Left ventricle myocardium inferior (tissue), 1 donor: ENCODE measurements around the gene CISTR. TPM values are rescaled to one million over a fixed set of nuclear protein-coding genes. Genes with fewer than 3 reads are reported as not detected.

Source experiments
- DNase-seq: peaks from one replicate; pipeline ENCODE4 v3.0.0-alpha.2; 2020
- H3K27ac ChIP-seq: fragments of 200-600 bp; replicated peaks from 2 replicates; pipeline ENCODE4 v1.8.0; 2021
- H3K27me3 ChIP-seq: fragments of 200-600 bp; 2 replicates; pipeline ENCODE4 v1.8.0; 2021; ENCODE audit warnings: low read depth
- H3K36me3 ChIP-seq: fragments of 200-600 bp; 2 replicates; pipeline ENCODE4 v1.8.0; 2021
- H3K4me1 ChIP-seq: fragments of 200-600 bp; 2 replicates; pipeline ENCODE4 v1.8.0; 2021
- H3K4me3 ChIP-seq: fragments of 200-600 bp; 2 replicates; pipeline ENCODE4 v1.8.0; 2021; ENCODE audit warnings: mild to moderate bottlenecking, moderate library complexity
- H3K9me3 ChIP-seq: fragments of 200-600 bp; replicated peaks from 2 replicates; pipeline ENCODE4 v1.8.0; 2021
- intact Hi-C: fragments of 100-400 bp; cut with micrococcal nuclease; formaldehyde crosslinking; loops from one replicate; pipeline ENCODE4 v1.11.0; 2022
- total RNA-seq: library from RNA; stranded (reverse); fragmentation: NEBNext Ultra II Directional; extraction: Animal tissue kit (Norgen Biotek cat#: 25700); gene quantifications from one replicate; pipeline ENCODE4 v1.2.1, GENCODE V29; 2021
- TF ChIP-seq, protein P1 (sequence below): fragments of 200-600 bp; IDR thresholded peaks from 2 replicates; pipeline ENCODE4 v1.8.0; 2021; ENCODE audit warnings: antibody characterized with exemption, mild to moderate bottlenecking, borderline replicate concordance
- donor health status: DM: no; HTN: yes; CAD: no; lungs with severe emphysema.

CISTR gene
- total RNA-seq, 1 donor from 2014 or later, result 2.1 TPM

DNA sequence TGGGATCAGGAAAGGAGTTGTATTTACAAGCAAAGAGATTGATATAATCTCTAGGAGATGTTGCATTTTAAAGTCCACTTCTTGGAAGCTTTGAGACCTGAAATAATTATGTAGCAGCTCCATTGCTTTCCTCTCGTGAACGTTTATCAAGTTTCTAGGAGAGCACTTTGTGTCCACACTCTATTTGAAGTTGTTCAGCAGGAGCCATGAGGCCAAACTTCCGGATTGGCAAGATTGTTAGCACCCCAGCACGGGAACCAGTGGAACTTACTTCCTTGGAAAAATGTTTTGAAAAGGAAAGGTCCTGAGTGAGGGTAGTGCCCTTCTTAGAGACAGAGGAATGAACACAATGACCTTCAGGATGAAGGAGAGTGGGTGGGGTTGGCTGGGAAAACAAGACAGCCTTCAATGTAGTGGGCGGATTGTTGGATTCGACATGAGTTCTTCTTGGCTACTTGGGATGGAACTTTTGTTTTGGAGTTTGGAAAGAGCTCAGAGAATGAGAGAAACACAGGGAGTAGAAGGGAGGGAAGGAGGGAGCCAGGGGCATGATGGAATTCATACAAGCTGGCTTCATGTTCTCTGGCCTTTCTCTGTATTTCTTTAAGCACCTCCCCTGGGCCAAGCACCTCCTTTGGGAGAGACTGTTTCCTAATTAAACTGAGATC is 23.8 kb upstream of the CISTR start:
- Histone ChIP-seq H3K4me3 (no peak overlapping the region), H3K36me3 (no peaks in the 10 kb centered on the region), H3K27me3 (peaks cover 67% of the 10 kb centered on the region), H3K4me1 (peaks cover 7% of the 10 kb centered on the region), H3K27ac (peak overlapping the region; percentile 64), H3K9me3 (no peaks in the 10 kb centered on the region)
- intact Hi-C loops, result no loop called here
- TF ChIP-seq, protein P1, sequence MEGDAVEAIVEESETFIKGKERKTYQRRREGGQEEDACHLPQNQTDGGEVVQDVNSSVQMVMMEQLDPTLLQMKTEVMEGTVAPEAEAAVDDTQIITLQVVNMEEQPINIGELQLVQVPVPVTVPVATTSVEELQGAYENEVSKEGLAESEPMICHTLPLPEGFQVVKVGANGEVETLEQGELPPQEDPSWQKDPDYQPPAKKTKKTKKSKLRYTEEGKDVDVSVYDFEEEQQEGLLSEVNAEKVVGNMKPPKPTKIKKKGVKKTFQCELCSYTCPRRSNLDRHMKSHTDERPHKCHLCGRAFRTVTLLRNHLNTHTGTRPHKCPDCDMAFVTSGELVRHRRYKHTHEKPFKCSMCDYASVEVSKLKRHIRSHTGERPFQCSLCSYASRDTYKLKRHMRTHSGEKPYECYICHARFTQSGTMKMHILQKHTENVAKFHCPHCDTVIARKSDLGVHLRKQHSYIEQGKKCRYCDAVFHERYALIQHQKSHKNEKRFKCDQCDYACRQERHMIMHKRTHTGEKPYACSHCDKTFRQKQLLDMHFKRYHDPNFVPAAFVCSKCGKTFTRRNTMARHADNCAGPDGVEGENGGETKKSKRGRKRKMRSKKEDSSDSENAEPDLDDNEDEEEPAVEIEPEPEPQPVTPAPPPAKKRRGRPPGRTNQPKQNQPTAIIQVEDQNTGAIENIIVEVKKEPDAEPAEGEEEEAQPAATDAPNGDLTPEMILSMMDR, result no peak
- peak; percentile 24 for DNase-seq

GRCh38 chr12:53770281-53770680 is 18.5 kb upstream of the CISTR start:
- Histone ChIP-seq H3K36me3 (no peaks in the 10 kb centered on the region), H3K27ac (no peak overlapping the region), H3K27me3 (peaks cover 84% of the 10 kb centered on the region), H3K4me3 (no peak overlapping the region), H3K4me1 (no peaks in the 10 kb centered on the region), H3K9me3 (no peaks in the 10 kb centered on the region)
- TF ChIP-seq, protein P1, result no peak
- intact Hi-C loops, result no loop called here
- no peak for DNase-seq

DNA sequence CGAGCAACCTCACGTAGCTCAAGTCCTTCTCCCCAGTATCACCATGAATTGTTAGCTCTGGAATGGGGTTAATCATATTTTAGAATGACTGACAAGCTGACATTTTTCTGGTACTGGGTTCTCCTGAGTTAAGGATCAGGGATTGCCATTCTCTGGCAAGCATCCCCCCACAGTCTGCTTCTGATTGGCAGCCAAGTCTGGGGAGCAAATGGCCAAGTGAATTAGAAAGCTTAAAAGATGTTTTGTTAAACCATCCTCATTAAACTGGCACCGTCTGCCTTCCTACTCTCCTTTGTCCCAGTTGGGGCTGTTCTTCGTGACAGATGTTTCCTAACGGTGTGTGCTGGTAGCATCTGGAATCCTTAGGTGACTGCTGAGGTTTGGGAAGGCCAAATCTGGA is 17.2 kb upstream of the CISTR start:
- TF ChIP-seq, protein P1, result no peak
- H3K4me1 ChIP-seq, result no peaks in the 10 kb centered on the region
- DNase-seq, result no peak
- peaks cover 92% of the 10 kb centered on the region for H3K27me3 ChIP-seq
- no peak overlapping the region for H3K4me3 ChIP-seq
- intact Hi-C loops, result no loop called here
- no peaks in the 10 kb centered on the region for H3K9me3 ChIP-seq
- H3K36me3 ChIP-seq, result no peaks in the 10 kb centered on the region
- no peak overlapping the region for H3K27ac ChIP-seq

DNA sequence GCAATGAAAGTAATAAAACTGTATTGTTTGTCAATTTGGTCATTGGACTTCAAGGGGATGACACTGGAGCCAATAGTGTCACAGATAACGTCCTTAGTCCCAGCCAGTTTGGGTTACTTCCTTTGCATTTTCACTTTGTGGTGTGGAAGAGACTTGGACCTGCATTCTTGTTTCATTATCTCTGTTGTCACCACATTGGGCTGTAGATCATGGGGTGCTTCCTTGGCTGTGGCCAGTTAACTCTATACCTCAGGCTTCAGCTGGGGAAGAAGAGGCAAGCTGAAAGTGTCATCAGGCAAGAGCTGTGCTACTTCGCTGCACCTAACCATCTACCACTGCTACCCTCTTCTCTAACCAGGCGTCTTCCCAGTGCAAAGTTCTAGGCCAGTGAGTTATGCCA is 15.1 kb upstream of the CISTR start:
- Histone ChIP-seq H3K4me3 (no peak overlapping the region), H3K36me3 (no peaks in the 10 kb centered on the region), H3K27ac (no peak overlapping the region), H3K9me3 (no peaks in the 10 kb centered on the region), H3K27me3 (peaks cover 87% of the 10 kb centered on the region), H3K4me1 (no peaks in the 10 kb centered on the region)
- no peak for DNase-seq
- intact Hi-C loops, result no loop called here
- TF ChIP-seq, protein P1, result no peak

DNA sequence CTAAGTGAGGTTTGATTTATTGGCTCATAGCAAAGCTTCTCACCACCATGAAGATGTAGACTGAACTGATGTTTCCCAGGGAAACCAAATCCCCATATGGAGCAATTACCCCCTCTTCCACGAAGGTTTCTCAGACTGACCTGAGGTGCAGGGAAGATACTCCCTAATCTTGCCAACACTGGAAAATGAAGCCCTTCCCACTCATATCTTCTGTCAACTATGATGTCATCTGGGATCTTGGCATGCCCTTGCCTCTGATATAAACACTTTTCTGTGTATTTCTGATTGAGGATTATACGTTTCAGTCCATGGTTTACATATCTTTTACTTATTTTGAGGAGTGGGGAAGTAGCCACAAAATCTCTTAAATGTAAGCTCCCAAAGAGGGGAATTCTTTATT is 14.1 kb upstream of the CISTR start:
- H3K36me3 ChIP-seq, result no peaks in the 10 kb centered on the region
- H3K27me3 ChIP-seq, result peaks cover 87% of the 10 kb centered on the region
- no peaks in the 10 kb centered on the region for H3K9me3 ChIP-seq
- TF ChIP-seq, protein P1, result no peak
- no peak overlapping the region for H3K4me3 ChIP-seq
- H3K4me1 ChIP-seq, result no peaks in the 10 kb centered on the region
- no peak overlapping the region for H3K27ac ChIP-seq
- DNase-seq, result no peak
- intact Hi-C loops, result no loop called here
